Subcutaneous adipose tissue (tissue), 4 donors: Measurements from ENCODE around the gene MAML3. TPM values are rescaled to one million over a fixed set of nuclear protein-coding genes. Genes with fewer than 3 reads are reported as not detected.

Source experiments
- CTCF ChIP-seq: fragments of 450-650 bp; IDR thresholded peaks from one replicate; pipeline ENCODE4 v1.5.1; 2016; ENCODE audit warnings: low read depth, mild to moderate bottlenecking, control low read depth, antibody characterized with exemption, moderate library complexity
- total RNA-seq, 4 donors: library from RNA; depleted of rRNA; stranded (reverse); fragments of >200 nt; gene quantifications; one replicate each; pipeline ENCODE4 v1.1.0, GENCODE V29; 2016

Gene MAML3
- total RNA-seq, 4 donors from 2014 or later = 3.5 to 11.1 (median 9.1) TPM

GRCh38 chr4:140109292-140109691 lies 44.7 kb downstream of the MAML3 start:
- no peak for TF ChIP-seq CTCF

DNA sequence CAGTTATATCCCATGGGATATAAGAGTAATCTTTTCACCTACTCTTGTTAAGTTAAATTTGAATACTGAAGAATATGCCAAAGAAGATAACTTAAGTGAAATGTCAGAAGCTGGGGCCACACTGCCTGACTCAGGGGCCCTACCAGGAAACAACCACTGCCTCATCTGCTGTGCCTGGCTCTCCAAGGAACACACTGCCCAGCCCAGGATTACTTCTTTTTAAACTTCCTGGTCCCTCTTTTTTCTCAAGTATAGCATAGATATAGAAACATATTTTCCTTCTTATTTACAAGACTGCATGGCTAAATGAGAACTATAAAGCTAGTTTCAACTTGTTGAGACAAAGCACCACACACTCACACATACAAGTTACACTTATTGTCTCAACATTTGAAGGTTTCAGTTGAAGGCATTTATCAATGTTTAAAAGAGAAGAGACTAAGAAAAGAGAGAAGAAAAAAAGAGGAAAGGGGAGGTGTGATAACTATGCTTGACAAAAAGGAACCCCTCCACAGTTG lies 45.2 kb downstream of the MAML3 start:
- no peak for TF ChIP-seq CTCF

GRCh38 chr4:140108243-140108642 lies 45.7 kb downstream of the MAML3 start:
- no peak for TF ChIP-seq CTCF

GRCh38 chr4:140106289-140106844 lies 47.6 kb downstream of the MAML3 start:
- no peak for TF ChIP-seq CTCF

GRCh38 chr4:140105436-140105835 lies 48.5 kb downstream of the MAML3 start:
- TF ChIP-seq CTCF = no peak

DNA sequence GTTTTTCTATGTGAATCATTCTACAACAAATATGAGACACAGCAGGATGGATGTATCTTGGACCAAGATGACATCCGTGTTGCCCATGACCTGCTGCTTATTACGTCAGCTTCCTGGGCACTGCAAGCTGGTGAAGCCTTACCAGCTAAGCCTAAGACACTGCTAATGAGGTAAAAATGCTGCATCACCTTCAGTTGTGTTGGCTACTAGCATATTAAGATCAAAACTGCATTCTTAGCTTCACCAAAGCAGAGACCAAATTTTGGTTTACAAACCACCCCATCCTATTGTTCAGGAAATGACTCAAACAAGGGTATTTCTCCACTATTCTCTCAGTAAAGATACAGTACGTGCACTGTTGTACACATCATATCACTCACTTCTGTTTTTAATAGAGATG lies 50.3 kb downstream of the MAML3 start:
- TF ChIP-seq CTCF = no peak

DNA sequence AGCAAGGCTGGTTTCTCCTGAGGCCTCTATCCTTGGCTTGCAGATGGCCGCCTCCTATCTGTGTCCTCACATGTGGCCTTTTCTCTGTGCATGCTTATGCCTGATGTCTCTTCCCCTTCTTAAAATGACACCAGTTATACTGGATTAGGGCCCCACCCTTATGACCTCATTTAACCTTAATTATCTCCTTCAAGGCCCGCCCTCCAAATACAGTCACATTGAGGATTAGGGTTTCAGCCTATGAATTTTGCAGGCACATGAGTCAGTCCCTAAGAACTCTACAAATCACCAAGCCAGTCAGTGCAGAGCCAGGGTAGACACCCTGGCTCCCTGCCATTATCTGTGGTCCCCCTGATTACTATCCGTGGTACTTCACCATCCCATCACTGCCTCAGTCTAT lies 51.6 kb downstream of the MAML3 start:
- no peak for TF ChIP-seq CTCF
